ENCODE results near the gene DLST.

The DLST gene

GRCh38 chr14:74860899-74861733 is 20.6 kb upstream of the DLST start:
- peak; percentile 77 to 84 for DNase-seq

DNA sequence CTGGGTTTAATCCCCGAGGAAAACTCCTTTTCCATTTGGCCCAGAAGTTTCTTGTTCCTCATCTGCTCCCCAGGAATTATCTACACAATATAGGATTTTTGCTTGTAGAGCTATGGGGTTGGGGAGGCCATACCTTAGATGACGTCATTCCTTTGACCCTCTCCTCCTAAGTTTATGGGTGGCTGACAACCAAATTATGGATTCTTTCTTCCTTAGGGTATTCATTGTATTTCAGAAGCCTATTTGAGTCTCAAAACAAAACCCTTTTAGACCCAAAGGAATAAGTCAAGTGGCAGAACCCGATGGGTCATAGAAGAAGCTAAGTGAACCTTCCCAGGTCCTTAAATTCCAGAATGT is 20.0 kb upstream of the DLST start:
- DNase-seq = no peak

- peak; percentile 51 to 67 for DNase-seq
Observed at GRCh38 chr14:74863274-74863673, 18.4 kb upstream of the DLST start.

- DNase-seq = no peak
Observed at GRCh38 chr14:74864198-74864597, 17.5 kb upstream of the DLST start.

GRCh38 chr14:74865156-74865555 is 16.6 kb upstream of the DLST start:
- no peak for DNase-seq

DNA sequence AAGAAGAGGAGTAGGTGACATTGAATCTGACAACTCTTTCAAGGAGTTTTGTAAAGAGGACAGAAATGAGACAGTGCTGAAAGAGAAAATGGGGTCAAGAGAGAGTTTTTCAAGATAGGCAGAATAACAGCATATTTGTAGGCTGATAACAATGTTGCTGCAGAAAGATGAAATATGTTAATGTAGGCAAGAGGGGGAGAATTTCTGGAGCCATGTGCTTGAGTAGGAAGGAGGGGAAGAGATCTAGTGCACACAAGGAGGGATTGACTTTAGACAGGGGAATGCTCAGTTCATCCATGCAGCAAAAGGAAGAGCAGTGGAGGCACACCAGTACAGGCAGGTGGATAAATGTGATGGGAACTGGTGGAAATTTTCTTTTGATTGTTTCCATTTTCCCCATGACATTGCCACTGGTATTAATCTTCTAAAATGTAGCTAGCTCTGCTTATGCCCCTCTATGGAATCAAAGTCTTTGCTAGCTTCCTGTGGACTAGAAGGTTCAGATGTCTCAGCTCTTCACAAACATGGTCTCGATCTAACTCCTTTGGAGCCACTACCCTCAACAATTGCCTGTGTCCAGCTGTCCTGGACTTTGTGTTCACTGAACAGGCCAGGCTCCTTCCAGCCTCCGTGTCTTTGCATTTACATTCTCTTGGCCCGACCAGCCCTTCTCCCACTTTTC is 14.9 kb upstream of the DLST start:
- DNase-seq = no peak

DNA sequence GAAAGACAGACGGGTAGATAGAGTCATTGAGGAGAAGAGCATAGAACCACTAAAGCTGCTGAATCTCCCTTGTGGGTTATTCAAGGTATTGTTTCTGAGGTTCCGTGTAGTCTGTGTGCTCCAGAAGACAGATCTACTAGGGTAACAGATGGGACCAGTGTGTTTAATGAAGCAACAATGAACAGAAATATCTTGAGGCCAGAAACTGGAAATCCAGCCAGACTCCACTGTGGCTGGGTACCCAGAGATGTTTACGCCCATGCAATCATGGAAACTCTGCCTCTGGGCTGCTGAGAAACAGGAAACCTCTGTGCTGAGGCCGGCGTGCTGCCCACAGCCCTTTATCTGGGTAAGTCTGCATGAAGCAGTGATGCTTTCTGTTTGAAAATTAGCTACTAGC is 14.0 kb upstream of the DLST start:
- DNase-seq = peak; percentile 53 to 75

GRCh38 chr14:74868739-74869138 is 13.0 kb upstream of the DLST start:
- DNase-seq = no peak

DNA sequence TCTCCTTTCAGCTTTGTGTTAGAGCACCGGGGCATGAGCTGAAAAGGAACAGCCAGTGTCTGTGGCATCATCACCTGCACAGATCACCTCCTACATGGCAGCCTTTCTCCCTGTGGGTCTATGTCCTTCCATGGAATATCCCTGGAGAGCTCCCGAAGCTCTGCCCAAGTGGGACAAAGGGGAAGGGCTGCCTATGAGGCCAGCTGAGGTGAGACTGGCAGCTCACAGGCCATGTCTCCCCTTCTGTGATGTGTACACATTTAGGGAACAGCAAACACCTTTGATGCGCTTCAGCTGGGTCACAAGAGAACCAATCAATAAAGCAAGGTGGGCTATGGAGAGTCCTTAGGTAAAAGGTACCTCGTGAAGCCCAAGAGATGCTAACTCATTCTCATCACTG is 9.9 kb upstream of the DLST start:
- no peak for DNase-seq

DNA sequence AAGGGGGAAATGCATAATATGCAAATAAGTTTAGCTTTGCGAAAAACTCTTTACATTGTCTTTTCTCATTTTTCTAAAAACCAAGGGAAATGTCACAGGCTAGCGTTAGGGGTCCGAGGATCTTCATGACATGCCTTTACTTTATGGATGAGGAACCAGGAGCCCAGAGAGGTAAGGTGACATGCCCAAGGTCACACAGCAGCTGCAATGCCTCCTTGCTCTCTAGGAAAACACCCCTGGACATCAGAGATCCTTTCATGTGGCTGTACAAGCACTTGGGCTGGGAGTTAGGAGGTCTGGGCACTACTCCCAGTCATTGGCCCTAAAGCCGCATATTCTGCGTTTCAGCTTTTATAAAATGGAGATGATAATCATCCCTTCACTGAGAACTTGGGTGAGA is 6.5 kb upstream of the DLST start:
- no peak for DNase-seq

- DNase-seq = peak; percentile 63 to 77
Observed at GRCh38 chr14:74875941-74876913, 5.5 kb upstream of the DLST start, which contains the start of gene PROX2. Gene PROX2 (minus strand): TSS chr14:74876145. CDS start chr14:74863834, 12,311 bp downstream.

DNA sequence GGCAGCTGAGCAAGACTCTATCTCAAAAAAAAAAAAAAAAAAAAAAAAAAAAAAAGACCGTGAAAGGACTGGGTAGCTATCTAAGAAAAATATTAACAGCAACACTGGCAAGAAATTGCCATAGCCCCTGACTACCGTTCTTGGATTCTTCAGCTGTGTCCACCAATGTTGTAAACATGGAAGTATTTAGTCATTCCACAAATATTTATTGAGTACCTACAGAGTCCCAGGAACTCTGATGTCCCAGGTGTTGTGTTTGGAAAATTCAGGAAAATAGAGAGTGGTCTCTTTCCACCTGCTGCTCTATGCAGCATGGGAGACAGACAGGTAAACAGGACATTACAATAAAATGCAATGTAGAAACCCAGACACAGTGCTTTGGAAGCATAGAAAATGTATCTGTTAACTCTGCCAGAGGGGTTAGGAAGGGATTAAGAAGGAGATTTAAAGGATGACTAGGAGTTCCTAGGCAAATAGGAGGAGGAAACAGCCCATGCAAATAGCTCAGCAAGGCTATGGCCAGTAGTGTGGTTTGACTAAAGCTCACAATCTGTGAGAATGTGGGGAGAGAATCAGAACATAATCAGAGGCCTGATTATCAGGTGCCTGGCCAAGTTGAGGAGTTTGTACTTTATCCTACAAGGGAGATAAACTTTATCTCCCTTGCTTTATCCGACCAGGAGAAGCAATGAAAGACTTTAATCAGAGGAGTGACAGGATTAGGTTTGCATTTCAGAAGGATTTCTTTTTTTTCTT is 2.1 kb upstream of the DLST start:
- no peak for DNase-seq

DNA sequence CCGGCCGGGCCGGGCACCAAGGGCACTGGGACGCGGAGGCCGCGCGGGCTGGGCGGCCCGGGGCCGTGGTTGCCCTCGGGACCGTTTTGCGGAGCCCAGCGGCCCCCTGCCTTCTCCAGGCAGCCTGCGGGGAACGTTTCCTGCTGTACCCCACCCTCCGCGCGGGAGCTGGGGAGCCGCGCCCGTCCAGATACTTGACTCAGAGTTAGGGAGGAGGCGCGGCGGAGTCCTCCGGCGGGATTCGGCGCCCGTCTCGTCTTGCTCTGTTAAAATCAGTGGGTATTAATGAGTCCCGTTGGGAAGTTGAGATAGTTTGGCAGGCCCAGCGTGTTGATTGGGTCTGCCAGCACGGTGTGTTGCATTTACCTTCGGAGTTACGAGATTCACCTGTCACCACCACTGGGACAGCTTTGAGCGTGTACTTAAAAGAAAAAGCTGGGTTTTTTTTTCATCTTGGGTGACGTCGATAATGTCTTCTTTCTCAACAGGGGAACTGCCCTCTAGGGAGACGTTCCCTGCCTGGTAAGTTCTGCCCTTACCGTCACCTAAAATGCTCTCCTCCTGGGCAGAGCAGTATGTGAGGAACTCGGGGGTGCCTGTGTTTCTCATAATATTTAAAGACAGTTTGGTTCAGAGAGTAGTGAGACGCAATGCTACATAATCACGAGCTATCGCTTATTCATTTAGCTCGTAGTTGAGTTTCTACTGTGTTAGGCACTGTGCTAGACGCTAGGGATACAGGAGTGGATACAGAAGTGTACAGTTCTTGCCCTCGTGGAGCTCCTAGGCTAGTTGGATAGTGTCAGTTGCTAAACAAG is 596 bp downstream of the DLST start:
- DNase-seq = peak; percentile 30 to 36

DNA sequence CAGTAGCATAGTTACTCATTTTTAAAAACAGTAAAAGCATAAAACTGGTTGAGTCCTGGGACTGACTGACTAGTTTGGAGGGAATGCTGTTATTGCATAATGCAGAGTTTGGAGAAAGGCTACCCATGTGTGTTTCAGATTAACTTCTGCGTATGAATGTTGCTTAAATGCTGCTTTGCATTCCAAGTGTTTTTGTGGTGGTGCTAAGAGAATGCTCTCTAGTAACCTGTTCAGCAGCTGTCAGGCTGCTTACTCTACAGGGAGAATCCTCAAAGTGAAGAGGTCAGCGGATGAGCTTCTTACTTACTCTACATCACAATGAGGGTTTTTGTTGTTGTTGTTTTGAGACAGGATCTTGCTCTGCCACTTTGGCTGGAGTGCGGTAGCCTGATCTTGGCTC is 4.3 kb downstream of the DLST start:
- no peak for DNase-seq

DNA sequence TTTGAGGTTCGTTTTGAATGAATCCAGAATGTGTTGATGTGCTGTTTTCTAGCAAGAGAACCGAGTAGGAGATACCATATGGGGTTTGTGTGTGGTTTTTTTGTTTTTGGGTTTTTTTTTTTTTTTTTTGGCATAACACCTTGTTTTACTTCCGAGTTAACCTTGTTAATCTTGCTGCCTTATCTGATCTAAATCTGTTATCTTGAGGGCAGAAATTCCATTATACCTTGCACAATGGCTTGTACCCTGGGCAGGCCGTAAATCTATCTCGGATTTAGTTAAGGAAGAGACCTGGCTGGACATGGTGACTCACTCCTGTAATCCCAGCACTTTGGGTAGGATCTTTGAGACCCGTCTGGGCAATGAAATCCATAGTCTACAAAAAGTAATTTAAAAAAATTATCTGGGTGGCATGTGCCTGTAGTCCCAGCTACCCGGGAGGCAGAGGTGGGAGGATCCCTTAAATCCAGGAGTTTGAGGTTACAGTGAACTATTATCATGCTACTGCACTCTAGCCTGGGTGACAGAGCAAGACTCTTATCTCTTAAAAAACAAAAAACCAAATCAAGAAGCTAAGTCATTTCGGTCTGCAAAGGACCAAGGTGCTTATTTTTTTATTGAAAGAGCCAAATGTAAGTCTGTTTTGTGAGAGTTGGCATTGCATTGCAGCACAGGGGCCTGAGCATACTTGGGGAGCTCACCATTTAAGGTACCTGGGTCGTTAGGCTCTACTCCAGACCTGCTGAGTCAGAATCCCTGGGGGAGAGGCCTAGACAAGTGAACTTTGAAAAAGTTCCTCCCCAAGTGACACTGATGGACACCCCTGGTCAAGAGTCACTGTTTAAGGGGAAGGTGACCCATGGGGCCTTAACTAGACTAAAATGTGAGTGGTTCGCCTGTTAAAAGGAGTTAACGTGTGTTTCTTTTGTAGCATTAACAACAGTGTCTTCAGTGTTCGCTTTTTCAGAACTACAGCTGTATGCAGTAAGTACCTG is 6.7 kb downstream of the DLST start:
- DNase-seq = no peak

GRCh38 chr14:74890262-74890661 is 8.5 kb downstream of the DLST start:
- DNase-seq = no peak

DNA sequence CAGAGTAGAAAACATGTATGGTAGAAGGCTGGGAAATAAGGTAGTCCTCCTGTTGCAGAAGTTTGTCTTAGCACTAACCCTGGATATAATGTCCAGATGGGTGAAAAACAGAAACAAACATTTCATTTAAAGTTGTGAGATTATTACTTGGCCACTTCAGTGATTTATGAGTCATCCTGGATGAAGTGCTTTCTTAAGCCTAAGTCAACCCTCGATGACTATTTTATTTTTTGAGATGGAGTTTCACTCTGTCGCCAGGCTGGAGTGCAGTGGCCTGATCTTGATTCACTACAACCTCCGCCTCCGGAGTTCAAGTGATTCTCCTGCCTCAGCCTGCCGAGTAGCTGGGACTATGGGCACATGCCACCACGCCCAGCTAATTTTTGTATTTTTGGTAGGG is 10.2 kb downstream of the DLST start:
- no peak for DNase-seq

DNA sequence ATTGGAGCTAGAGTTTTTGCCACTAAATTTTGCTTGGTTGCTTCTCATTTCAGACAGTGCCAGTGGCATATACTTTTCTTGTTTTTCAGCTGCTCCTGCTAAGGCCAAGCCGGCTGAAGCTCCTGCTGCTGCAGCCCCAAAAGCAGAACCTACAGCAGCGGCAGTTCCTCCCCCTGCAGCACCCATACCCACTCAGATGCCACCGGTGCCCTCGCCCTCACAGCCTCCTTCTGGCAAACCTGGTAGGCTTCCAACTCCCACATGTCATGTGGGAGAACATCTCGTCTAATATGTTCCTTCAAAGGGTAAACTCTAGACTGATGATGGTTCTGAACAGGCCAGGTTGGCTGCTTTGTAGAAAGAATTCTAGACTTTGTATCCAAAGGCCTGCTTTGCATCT is 11.0 kb downstream of the DLST start:
- DNase-seq = peak; percentile 45 to 55

DNA sequence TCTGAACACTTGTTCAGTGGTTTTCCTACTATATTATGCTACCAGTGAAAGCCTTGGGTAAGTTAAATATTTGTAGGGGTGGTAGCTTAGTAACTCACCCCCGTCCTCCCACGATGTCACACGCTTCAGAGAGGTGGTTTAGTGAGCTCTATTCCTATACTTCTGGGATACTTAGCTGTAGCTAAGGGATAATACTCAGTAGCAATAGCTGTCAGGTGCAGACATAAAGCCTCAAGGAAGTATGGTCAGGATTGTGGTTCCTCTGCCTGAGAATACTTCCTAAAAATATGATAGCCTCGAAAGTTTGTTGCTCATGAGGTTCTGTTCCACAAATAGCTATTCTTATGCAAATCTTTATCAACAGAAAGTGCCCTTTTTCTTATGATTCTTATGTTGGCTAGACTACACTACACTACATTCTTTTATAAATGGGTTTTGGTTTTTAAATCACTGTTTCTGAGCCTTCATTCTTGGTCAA is 11.9 kb downstream of the DLST start:
- peak; percentile 75 to 84 for DNase-seq

- no peak for DNase-seq
Observed at GRCh38 chr14:74896400-74896799, 14.7 kb downstream of the DLST start.
